ENCODE results near the gene AGT.
"Not testable (repeated sequence)": the region's sequence is repeated elsewhere in the genome, so short reads cannot be mapped to it uniquely, and the experiment has no call there.

Gene AGT

GRCh38 chr1:230706887-230707731 is 6.8 kb downstream of the AGT start:
- no peak for DNase-seq

- DNase-seq, result no peak
These were observed 7.8 kb downstream of the AGT start for GRCh38 chr1:230706020-230706699.

DNA sequence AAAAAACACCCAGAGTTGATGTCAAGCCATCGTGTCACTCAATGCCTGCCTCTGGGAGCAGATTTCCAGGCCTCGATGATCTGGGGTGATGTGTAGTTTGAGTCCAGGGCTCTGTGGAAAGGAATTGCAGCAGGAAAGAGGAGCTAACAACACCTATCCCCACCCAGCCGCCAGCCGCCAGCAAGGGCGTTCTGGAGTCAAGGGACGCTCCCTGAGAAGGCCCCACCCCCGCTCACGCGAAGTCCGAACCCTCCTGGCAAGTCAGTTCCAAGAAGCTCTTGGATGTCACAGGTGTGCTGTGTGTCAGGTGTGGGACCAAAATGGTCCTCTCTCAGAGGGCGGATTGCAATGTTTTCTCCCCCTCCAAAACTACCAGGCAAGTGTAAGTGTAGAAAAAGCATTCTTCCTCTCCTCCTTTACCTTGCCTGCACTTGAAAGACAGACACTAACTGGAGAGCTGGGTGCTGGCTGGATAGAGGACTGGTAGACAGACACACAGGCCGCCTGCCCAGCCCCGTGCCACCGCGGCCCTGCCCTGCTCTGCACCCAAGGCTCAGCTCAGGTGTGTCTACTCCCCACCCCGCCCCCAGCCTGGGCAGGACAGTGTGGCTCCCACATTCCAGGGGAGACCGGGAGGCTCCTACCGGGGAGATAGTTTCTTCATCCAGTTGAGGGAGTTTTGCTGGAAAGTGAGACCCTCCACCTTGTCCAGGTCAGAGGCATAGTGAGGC is 8.5 kb downstream of the AGT start:
- no peak for DNase-seq

DNA sequence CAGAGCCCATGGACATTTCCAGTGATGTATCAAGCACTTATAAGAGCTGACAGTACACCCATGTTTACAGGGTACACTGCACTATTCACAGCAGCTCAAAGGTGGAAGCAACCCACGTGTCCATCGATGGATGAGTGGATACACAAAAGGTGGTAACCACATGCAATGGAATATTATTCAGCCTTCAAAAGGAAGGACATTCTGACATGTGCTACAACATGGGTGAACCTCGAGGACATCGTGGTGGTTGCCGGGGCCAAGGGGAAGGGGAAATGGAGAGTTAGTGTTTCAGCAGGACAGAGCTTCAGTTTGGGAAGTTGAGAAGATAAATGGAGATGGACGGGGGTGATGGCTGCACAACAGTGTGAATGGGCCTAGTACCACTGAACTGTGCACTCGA is 9.1 kb downstream of the AGT start:
- no peak for DNase-seq

- no peak for DNase-seq
These were observed 10.1 kb downstream of the AGT start for GRCh38 chr1:230703679-230704385.

- DNase-seq, result no peak
These were observed 10.8 kb downstream of the AGT start for GRCh38 chr1:230702934-230703678.

DNA sequence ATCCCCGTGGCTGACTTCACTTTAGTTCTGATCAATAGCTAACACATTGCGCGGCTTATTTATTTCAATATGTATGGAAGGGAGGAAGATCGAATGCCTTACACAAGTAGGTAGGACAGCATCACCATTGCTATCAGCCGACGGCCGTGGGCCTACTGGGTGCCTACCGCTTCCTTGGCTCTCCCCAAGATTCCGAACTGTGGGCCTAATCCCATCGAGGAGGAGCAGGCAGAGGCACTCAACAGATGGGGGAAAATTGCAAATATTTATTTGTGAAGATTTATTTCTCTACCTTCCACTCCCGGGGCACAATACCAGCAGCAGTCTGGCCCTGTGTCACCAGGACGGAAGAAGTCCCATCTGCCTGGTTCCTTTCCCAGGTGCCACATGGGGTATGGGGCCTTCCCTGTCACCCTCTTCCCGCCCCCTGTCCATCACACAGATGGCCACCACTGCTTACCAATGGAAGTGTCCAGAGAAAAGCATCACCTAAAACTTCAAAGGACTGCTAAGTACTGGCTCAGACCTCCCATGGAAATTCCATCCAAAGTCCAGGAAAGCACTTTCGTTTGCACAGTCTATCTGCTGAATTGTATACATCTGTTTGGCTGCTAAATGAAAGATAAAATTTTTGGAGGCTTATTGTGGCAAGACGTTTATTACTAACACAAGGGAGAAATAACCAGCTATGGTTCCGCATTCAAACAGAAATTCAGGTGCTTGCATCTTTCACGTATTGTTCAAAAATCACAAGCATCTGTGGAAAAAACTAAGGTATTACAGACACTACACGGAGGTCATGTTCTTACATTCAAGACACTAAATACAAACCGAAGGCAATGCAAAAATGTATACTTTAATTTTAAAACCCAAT is 11.8 kb downstream of the AGT start:
- DNase-seq, result no peak

GRCh38 chr1:230701434-230701833 is 12.5 kb downstream of the AGT start:
- DNase-seq, result no peak

GRCh38 chr1:230700132-230700531 is 13.8 kb downstream of the AGT start:
- no peak for DNase-seq

- no peak for DNase-seq
These were observed 14.2 kb downstream of the AGT start for GRCh38 chr1:230699716-230700115.

DNA sequence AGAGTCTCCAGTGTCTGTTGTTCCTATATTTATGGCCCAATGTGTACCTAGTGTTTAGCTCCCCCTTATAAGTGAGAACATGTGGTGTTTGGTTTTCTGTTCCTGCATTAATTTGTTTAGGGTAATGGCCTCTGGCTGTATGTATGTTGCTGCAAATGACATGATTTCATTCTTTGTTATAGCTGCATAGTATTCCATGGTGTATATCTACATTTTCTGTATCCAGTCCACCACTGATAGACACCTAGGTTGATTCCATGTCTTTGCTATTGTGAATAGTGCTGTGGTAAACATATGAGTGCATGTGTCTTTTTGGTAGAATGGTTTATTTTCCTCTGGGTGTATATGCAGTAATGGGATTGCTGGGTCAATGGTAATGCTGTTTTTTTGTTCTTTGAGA is 15.0 kb downstream of the AGT start:
- not testable (repeated sequence) for DNase-seq

GRCh38 chr1:230698130-230698529 is 15.8 kb downstream of the AGT start:
- no peak for DNase-seq

- DNase-seq, result no peak
These were observed 17.0 kb downstream of the AGT start for GRCh38 chr1:230696722-230697437.

DNA sequence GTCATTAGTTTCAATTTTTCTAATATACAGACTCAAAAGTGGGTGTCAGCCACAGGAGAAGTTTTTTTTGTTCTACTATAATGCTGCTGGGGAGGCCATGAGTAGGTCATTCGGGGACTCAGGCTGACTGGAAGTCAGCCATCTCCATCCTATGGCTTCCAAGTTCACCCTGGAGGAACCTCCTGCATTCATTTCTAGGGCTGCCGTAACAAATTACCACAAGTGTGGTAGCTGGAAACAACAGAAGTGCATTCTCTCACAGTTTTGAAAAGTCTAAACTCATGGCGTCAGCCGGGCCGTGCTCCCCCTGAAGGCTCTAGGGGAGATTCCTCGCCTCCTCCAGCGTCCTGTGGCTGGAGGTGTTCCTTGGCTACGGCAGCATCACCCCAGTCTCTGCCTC is 17.7 kb downstream of the AGT start:
- no peak for DNase-seq

DNA sequence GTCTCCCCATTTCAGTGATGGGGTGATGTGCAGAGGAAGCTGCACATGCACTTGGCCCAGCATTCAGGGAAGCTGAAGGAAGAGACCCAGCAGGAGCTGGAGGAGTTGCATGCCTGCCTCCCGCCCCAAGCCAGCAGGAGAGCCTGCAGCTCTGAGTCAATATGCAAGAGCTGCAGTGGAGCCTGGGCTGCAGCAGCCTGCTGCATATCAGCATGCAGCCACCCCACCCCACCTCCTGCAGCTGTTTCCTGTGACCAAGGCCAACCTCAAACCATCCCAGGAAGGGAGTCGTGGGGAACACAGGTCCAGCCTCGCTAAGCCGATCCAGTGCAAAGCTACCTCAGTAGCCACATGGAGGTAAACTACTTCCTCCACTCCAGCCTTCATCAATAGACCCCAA is 18.9 kb downstream of the AGT start:
- DNase-seq, result no peak

- DNase-seq, result no peak
These were observed 19.5 kb downstream of the AGT start for GRCh38 chr1:230694464-230694863.

DNA sequence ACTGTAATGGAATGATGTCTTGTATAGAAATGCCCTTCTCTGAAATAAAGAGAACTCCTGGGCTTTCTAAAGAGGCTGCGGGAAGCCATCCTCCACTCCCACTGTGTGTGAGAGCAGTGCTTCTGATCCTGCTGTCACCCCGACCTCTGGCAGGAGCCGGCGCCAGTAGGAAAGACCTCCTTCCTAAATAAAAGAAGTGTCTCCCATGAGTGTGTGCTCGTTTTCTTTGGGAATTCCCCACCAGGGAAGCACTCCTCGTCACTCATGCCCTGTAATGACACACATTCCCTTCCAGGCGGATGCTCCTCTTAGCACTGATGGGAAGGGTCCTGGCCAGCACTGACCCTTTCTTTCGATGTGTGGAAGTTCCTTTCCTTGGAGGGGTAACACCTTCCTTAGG is 20.1 kb downstream of the AGT start:
- no peak for DNase-seq

- no peak for DNase-seq
These were observed 20.7 kb downstream of the AGT start for GRCh38 chr1:230693221-230693620.

GRCh38 chr1:230691615-230692014 is 22.3 kb downstream of the AGT start:
- DNase-seq, result no peak

GRCh38 chr1:230690101-230690500 is 23.8 kb downstream of the AGT start:
- DNase-seq, result no peak

DNA sequence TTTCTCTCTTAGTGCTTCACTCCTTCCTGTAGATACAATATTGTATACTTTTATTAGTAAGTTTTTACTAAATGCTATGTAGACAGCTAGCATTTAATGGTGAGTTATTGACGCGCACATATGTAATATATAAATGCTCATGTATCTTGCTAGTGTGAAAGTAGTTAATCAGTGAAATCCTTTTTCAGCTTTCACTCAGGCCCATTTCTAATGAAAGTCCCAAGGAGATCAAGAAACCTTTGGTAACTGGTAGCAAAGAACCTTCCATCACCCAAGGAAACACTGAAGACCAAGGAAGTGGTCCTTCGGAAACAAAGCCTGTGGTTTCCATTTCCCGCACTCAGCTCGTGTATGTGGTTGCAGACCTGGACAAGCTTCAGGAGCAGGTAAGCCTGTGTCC is 27.2 kb downstream of the AGT start:
- no peak for DNase-seq

Measured in stimulated activated CD4-positive, alpha-beta T cell treated with anti-CD3 and anti-CD28 coated beads, Interleukin-2, amount 100 ng/mL, for 48 hours (primary cell).